HG02970 (cell line): ENCODE results near the gene PRTFDC1.
A peak's percentile ranks its signal among the peaks of the same experiment; 100 is the strongest.
"Not testable (repeated sequence)": the region's sequence is repeated elsewhere in the genome, so short reads cannot be mapped to it uniquely, and the experiment has no call there.

ENCODE experiments used
- ATAC-seq: cut with Tn5 transposase; IDR thresholded peaks from one replicate; pipeline ENCODE4 v1.9.1; 2021; ENCODE audit warnings: mild to moderate bottlenecking, moderate library complexity, moderate number of reproducible peaks; ENCODE audit not compliant: unreplicated experiment, low FRiP score

The PRTFDC1 gene

DNA sequence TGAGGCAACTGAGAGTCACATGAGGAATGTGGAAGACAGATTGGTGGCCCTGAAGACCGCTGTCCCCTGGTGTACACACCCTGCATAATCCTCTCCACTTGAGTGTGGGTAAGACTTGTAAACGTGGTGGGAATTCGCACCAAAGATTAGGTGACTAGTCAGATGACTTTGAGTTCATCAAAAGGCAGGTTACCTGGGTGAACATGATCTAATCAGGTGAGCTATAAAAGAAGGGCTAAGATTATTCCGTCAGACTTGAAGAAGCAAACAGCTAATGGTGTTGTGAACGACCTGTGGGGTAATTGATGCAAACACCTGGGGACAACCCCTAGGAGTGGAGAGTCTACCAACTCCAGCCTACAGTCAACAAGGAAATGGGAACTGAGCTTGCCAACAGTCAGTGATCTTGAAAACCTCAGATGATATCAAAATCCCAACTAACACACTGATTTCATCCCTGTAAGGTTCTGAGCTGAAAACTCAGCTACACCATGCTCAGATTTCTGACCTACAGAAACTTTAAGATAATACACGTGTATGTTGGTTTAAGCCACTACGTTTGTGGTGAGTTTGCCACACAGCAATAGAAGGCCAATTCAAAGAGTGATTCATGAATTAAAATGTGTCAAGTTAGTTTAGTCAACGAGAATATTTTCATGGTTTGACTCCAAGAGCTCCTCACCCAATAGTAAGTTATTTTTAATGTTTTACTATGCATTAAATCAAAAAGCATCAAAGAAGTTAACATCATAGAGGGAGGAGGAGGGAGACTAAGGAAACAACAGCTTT, 16.7 kb downstream of the PRTFDC1 start:
- no peak for ATAC-seq

DNA sequence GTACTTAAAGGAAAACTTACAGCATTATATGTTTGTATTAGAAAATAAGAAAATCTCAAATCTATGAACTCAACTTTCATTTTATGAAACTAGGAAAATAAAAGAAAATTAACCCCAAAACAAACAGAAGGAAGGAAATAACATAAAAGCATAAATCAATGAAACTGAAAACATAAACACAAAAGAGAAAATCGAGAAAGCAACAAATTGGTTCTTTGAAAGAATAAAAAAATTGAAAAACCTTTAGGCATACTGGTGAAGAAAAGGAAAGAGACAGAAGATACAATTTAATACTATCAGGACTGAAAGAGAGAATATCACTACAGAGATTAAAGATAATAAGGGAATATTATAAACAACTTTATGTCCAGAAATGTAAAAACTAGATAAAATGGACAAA, 21.2 kb downstream of the PRTFDC1 start:
- no peak for ATAC-seq

DNA sequence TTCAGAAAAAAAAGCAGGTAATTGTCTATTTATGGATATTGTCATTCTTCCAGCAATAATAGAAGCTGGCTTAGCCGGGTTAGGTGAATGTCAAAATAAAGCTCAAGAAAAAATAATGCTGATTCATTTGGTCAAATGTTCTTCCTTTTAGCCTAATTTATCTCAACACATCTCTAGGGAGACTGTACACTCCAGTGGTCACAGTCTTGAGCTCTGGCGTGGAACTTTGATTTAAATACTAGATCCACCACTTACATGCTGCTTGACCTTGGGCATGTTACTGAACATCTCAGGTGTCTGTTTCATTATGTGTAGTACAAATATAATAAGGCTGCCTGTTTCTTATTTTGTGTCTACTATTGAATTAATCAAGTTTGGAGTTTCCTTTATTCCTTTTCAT, 22.0 kb downstream of the PRTFDC1 start:
- no peak for ATAC-seq

DNA sequence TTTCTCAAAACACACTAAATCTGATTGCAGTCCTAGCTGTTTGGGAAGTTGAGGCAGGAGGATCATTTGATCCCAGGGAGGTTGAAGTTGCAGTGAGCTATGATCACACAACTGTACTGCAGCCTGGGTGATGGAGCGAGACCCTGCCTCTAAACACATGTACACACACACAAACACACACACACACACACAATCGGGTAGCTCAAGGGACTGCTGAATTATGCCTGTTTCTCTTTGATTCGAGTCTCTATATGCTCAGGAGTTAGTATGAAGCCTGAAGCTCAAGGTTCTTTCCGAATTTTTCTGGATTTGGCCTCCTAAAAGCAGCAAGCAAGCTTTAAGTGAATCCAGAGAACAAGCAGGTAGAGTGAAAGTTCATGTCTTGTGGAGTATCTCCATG, 22.5 kb downstream of the PRTFDC1 start:
- no peak for ATAC-seq

DNA sequence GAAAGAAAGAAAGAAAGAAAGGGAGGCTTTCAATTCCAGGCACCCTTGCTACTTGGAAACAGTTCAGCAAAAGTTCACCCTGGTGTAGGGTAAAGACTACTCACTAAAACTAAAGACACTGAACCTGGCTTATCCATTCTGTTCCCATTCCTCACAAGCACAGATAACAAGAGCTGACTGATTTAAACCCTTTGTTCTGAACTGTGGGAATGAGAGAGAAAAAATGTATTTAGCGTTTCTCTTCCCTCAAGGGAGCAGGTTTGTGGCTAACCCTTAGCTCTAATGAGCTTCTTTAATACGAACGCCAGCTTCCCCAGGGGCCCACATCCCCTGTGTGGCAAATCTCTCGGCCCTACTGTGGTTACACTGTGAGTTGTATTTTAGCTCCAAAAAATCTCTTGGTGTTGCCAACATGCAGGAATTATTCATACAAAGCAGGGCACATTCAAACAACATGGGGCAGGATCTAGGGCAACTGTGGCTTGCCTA, 23.3 kb downstream of the PRTFDC1 start:
- no peak for ATAC-seq

DNA sequence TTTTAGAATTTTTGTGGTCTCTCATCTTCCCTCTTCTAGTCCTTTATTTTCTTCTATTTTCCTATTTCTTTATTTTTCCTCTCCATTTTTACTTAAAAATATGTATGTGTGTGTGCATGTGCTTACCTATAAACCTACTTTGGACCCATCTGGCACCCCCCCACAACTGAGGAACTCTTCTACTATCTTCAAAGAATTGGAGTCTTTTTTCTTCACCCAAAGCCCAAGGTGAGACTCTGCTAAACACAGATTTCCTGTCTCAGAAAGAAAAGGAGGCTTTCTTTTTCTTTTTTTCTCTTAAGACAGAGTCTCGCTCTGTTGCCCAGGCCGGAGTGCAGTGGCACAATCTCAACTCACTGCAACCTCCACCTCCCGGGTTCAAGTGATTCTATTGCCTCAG, 24.2 kb downstream of the PRTFDC1 start:
- ATAC-seq: no peak

DNA sequence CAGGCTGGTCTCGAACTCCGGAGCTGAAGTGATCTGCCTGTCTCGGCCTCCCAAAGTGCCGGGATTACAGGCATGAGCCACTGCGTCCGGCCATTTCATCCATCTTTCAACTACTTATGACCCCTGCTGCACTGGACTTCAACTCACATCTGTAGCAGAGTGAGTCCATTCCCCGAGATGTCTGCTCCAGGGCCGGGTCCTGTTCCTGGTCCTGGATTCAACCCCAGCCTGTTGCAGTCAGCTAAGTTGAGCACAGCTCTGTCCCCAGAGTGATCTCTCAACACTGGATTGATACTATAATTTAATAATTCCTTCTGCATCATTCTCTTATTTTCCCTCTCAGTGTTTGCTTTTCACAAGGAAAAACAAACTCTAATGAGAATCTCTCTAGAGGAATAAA, 25.8 kb downstream of the PRTFDC1 start:
- ATAC-seq: no peak

DNA sequence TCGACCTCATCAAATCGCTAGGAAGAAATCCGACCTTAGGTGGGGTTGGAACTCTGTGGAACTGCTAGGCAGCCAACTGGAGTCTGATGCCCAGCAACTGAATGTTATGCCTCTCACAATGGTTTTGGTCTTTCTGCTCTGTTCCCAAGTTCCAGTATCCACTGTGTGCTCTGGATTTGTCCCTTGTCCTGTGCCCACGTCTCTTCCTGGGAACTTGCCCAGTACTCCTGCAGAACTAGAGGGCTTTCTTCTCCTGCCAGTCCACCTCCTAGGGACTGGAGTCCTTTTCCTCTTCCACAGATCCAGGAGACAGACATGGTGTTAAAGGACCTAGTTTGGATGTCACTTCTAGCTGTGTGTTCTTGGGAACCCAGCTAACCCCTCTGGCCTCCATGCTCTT, 26.6 kb downstream of the PRTFDC1 start:
- no peak for ATAC-seq

DNA sequence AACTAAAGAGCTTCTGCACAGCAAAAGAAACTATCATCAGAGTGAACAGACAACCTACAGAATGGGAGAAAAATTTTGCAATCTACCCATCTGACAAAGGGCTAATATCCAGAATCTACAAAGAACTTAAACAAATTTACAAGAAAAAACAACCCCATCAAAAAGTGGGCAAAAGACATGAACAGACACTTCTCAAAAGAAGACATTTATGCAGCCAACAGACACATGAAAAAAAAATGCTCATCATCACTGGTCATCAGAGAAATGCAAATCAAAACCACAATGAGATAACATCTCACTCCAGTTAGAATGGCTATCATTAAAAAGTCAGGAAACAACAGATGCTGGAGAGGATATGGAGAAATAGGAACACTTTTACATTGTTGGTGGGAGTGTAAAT, 27.9 kb downstream of the PRTFDC1 start:
- not testable (repeated sequence) for ATAC-seq

DNA sequence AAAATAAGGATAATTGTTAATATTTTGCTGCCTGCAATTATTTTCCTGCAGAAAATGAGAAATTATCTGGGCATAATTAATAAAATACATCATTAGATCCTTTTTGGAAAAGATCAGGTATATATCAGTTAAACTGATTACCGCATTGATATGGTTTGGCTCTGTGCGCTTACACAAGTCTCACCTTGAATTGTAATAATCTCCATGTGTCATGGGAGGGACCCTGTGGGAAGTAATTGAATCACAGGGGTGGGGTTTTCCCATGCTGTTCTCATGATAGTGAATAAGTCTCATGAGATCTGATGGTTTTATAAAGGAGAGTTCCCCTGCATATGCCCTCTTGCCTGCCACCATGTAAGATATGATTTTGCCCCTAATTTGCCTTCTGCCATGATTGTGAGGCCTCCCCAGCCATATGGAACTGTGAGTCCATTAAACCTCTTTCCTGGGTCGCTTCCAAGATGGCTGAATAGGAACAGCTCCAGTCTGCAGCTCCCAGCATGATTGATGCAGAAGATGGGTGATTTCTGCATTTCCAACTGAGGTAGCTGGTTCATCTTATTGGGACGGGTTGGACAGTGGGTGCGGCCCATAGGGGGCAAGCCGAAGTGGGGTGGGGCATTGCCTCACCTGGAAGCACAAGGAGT, 30.1 kb downstream of the PRTFDC1 start:
- ATAC-seq: not testable (repeated sequence)

DNA sequence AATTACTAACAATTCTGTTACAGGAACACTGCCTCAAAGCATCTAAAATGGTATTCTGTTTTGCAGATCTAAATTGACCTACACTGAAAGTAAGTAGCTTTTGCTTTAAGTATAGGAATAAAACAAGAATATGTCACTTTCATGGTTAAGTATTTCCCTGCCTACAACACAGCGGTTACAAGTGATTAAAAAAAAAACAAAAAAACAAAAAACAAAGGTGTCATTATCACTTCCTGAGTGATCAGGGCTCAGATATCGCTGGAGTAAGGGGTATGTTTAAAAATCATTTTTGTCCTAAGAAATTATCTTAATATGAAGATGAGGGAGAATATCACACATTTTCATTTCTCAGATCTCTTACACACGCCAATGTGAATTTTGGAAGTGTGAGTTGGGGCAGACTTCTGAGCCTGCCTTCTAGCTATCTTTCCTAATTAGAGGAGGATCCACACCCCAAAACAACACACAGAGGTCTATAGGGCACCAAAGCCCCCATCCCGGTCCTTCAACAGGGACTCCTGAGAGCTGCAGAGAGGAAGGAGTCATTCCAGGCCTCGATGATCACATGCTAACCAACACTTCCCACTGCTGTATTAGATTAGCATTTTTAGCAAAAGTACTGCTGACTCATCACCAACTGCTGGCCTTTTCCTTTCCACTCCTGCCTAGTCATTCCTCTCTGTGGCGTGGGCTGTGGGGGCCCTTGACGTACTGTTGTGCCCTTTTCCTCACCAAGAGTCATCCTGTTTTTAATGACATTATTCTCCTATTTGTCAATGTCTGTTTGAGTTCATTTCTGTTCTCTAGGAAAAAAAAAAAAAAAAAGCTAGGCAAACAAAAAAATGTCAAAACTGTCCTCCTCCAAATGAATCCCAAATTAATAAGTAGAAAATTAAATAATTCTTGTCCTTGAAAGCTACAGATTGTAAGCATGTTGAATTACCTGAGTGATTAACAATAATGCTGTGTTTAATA, 31.2 kb downstream of the PRTFDC1 start:
- peak; percentile 51 for ATAC-seq

DNA sequence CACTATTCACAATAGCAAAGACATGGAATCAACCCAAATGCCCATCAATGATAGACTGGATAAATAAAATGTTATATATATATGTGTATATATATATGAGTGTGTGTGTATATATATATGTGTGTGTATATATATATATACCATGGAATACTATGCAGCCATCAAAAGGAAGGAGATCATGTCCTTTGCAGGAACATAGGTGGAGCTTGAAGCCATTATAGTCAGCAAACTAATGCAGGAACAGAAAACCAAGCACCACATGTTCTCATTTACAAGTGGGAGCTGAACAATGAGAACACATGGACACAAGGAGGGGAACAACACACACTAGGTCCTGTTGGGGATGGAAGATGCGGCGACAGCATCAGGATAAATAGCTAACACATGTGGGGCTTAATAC, 32.2 kb downstream of the PRTFDC1 start:
- not testable (repeated sequence) for ATAC-seq

DNA sequence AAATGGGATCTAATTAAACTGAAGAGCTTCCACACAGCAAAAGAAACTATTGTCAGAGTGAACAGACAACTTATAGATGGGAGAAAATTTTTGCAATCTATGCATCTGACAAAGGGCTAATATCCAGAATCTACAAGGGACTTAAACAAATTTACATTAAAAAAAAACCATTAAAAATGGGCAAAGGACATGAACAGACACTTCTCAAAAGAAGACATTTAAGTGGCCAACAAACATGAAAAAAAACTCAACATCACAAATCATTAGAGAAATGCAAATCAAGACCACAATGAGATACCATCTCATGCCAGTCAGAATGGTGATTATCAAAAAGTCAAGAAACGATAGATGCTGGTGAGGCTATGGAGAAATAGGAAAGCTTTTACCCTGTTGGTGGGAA, 32.8 kb downstream of the PRTFDC1 start:
- ATAC-seq: not testable (repeated sequence)

DNA sequence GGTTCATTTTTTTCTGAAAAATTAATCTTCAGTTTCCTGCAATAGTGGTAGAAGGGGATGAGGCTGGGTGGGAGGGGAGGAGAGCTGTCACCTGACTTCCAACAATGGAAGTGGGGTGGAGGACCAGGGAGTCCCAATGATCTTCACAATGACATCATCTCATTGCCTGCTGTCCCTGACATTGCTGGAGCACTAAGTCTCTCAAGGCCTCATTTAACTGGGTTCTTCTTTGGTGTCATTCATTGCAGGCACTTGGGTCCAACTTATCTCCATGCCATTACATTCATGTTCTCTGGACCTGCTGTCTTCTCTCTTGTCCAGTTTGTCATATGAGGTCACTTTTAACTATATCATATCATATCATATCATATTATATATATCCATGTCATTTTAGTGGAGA, 34.4 kb downstream of the PRTFDC1 start:
- no peak for ATAC-seq

DNA sequence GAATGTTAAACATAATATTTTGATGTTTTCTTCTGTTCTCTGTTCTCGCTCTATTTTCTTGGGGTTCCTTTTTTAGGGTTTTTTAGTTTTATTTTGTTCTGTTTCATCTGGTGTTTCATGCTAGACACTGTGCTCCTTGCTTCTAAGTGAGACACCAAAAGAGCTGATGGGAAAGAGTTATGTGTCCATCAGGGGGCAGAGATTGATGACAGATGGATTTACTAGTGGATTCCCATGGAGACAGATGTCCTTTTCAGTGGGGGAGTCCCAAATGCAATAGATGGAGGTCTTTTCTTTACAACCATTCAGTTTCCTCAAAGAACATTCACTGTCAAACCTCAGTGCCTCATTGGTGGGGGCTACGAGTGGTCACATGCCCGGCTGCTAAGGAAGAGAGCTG, 34.9 kb downstream of the PRTFDC1 start:
- ATAC-seq: no peak

DNA sequence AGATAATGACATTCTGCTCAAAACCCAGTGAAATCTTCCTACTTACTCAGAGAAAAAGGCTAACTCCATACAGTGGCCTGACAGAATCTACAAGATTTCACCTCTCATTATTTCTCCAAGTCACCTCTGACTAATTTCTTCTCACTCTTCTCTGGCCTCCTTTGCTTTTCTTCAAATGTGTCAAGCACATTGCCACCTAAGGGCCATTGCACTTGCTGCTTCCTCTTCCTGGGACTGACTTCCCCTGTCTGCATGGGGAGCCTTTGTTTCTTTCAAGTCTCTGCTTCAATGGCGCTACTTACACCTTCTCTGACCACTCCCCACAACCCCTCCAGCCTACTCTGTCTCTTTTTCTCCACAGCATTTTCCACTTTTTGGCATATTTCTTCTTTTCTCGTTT, 36.0 kb downstream of the PRTFDC1 start:
- ATAC-seq: no peak

DNA sequence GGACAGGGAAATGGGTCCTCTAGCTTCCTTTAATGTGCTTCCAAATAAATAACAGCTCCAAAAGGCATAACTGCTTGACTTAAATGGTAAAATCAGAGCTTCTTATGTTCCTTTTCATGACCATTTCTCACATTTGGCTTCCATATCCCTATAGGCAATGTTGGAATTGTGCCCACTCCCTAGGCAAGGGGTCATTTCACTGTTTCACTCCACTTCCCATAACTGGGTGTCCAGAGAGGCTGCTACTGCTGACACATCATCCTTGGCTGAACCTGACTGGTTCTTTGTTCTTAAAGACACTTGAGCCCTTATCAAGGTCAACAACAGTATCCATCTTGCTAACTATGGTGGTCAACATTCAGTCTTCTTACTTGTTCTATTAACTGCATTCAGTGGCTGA, 37.1 kb downstream of the PRTFDC1 start:
- no peak for ATAC-seq

DNA sequence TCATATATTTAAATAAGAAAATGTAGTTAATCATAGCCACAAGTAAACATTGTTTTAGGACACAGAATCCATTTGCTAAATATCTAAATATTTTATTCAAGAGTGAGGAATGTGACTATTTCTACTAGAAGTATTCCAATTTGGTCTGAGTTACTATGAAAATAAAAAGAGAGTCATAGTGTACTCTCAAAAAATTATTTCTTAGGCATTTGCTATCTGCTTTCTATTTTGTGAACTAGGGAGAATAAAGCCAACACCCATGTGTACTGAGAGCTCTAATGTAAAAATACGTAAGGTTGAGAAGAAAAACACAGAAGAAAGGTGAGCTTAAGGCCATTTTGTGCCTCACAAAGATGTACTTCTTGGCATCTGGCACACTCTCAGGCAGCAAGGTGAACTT, 38.3 kb downstream of the PRTFDC1 start:
- no peak for ATAC-seq

DNA sequence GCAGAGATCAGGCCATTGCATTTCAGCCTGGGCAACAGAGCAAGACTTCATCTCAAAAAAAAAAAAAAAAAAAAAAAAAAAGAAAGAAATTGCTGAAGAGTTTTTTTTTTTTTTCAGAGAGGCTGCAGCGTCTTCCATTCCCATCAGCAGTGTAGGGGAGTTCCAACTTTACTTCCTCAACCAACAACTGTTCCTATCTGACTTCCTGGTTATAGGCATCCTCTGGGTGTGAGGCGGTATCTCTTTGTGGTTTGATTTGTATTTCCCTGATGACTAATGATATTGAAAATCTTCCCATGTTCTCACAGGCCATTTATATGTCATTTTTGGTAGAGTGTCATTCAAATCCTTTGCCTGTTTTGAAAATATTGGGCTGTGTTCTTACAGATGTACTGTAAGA, 40.2 kb downstream of the PRTFDC1 start:
- ATAC-seq: no peak

DNA sequence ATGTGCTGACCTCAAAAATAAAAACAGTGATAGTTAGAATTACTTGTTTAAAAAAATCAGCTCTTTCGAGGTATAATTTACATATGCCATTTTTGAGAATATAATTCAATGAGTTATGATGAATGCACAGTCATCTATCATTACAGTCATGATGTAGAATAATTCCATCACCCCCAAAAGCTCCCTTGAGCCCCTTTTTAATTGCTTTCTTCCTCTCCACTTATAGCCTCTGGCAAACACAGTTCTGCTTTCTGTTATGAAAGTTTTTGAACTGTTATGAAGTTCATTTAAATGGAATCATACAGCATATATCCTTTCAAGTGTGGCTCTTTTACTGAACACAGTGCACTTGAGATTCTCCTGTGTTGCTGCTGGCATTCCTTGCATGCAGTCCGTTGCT, 41.4 kb downstream of the PRTFDC1 start:
- ATAC-seq: no peak

DNA sequence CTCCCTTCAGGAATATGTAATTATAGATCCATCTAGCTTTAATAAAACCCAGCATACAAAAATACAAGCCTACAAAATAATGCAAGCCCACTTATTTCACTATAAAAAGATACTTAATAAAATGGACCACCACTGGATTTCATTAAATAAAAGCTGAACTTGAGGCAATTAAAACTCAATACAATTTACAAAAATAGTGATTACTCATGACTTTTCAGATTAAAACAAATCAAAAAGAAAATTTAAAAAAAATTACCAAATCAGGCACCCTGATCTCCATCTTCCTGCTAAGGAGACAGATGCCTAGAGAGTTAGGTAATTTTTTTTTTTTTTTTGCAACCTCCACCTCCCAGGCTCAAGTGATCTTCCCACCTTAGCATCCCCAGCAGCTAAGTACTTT, 41.8 kb downstream of the PRTFDC1 start:
- ATAC-seq: no peak
